ENCODE measurements around the gene FAF1. TPM values are rescaled to one million over a fixed set of nuclear protein-coding genes. Genes with fewer than 3 reads are reported as not detected.

The FAF1 gene
- total and polyA plus RNA-seq, 2 of the 8 experiments (the other 6 are each of a cell fraction or from before 2014, with no cell fraction given), result 10.8 to 65.9 TPM

DNA sequence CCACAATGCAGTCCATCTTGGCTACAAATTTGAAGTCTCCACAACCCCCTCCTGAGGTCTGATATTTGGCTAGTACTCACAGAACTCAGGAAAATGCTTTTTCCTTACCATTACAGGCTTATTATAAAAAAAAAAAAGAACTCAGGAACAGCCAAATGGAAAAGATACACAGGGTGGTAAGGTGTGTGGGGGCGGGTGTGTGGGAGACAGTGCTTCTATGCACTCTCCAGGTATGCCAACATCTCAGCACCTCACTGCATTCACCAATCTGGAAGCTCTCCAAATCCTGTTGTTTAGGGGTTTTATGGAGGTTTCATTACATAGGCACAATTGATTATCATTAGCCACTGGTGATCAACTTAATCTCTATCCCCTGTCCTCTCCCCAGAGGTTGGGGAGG lies 126.9 kb downstream of the FAF1 start:
- no peak overlapping the region for H3K4me2 ChIP-seq (ENCODE audit: insufficient read depth in 1 of 2, low read depth in 2 of 2, low read length in 2 of 2)
- no peak overlapping the region for H3K14ac ChIP-seq (ENCODE audit: insufficient read length)
- no peaks in the 10 kb centered on the region for H3K23me2 ChIP-seq (ENCODE audit: low read depth, low read length)
- CTCF ChIA-PET (ENCODE audit: partially characterized antibody), result no interaction called here
- H3K9me3 ChIP-seq (ENCODE audit: insufficient read depth in 2 of 2, low read depth in 1 of 2, low read length in 1 of 2), result peaks cover 2 to 7% of the 10 kb centered on the region in 2 experiments; a peak in 3 of 4 replicates
- TF ChIP-seq HDAC2 (IDR thresholded peaks at IDR 0.05; ENCODE audit: borderline replicate concordance in 1 of 2, low read depth in 2 of 2, low read length in 2 of 2) (no peak), TAF1 (IDR thresholded peaks at IDR 0.05; ENCODE audit: low read depth, low read length) (no peak), JUN (IDR thresholded peaks at IDR 0.05; ENCODE audit: low read depth, low read length) (no peak), MAFK (IDR thresholded peaks at IDR 0.05; ENCODE audit: low read depth, low read length) (no peak), SUZ12 (IDR thresholded peaks at IDR 0.05; ENCODE audit: low read length) (no peak), PHF8 (conservative IDR thresholded peaks at IDR 0.05; ENCODE audit: low read depth, low read length) (no peak), ZNF274 (IDR thresholded peaks at IDR 0.05; ENCODE audit: borderline replicate concordance, extremely low read depth, low read length) (no peak), SRF (IDR thresholded peaks at IDR 0.05; ENCODE audit: low read depth, low read length) (no peak)
- peaks cover 0 to 10% of the 10 kb centered on the region in 2 experiments; a peak in 1 of 4 replicates for H3K79me2 ChIP-seq (ENCODE audit: control insufficient read depth in 1 of 2, insufficient read depth in 2 of 2, low read length in 2 of 2)
- FAIRE-seq, result no peak
- no peak overlapping the region for H4K5ac ChIP-seq (ENCODE audit: insufficient read length, low read depth, low read length)
- no peak overlapping the region for H3K56ac ChIP-seq (replicated peaks; ENCODE audit: insufficient read length, low read depth, low read length)
- no peak overlapping the region for H2BK15ac ChIP-seq (ENCODE audit: low read length)
- H3K23ac ChIP-seq (ENCODE audit: insufficient read length), result no peak overlapping the region
- H3K27ac ChIP-seq (ENCODE audit: low read depth, low read length), result no peak overlapping the region
- no peak overlapping the region for H2BK5ac ChIP-seq (ENCODE audit: low read depth, low read length)
- H3K4me3 ChIP-seq (ENCODE audit: extremely low read depth in 1 of 4, insufficient read depth in 2 of 4, low read depth in 3 of 4, low read length in 4 of 4), result no peak overlapping the region
- H3K18ac ChIP-seq (ENCODE audit: extremely low read depth, low read length), result no peak overlapping the region
- no peaks in the 10 kb centered on the region for H3K27me3 ChIP-seq (replicated peaks in 1 of 4; ENCODE audit: control insufficient read depth in 3 of 4, extremely low read depth in 1 of 4, insufficient read depth in 3 of 4, low read length in 3 of 4)
- H2AFZ ChIP-seq (ENCODE audit: low read length), result no peak overlapping the region
- H2AK5ac ChIP-seq (ENCODE audit: low read depth, low read length), result no peak overlapping the region
- 82% methylated on average over 1 of the region's 1 CpG; no CpG with 5 or more reads in 1 of the 2 experiments for WGBS, 2 experiments (ENCODE audit: extremely low coverage in 1 of 2, insufficient coverage in 1 of 2, insufficient read length in 1 of 2, insufficient replicate concordance in 2 of 2, low coverage in 1 of 2, low lambda C conversion rate in 2 of 2, missing lambda C conversion rate in 1 of 2)
- H4K91ac ChIP-seq (replicated peaks; ENCODE audit: insufficient read length, low read length), result no peak overlapping the region
- H3K4me1 ChIP-seq (replicated peaks in 1 of 4; ENCODE audit: control insufficient read depth in 3 of 4, insufficient read depth in 4 of 4, low read length in 3 of 4), result no peaks in the 10 kb centered on the region
- H2BK12ac ChIP-seq (ENCODE audit: low read depth, low read length), result no peak overlapping the region
- H4K8ac ChIP-seq (ENCODE audit: extremely low read depth, insufficient read depth, low read length), result no peak overlapping the region
- H2BK20ac ChIP-seq (ENCODE audit: low read length), result no peak overlapping the region
- POLR2A ChIA-PET (ENCODE audit: partially characterized antibody), result no interaction called here
- no peaks in the 10 kb centered on the region for H4K20me1 ChIP-seq (replicated peaks in 1 of 2; ENCODE audit: control insufficient read depth in 1 of 2, insufficient read depth in 2 of 2, low read length in 2 of 2)
- no peaks in the 10 kb centered on the region for H3K36me3 ChIP-seq (ENCODE audit: control insufficient read depth in 2 of 4, insufficient read depth in 4 of 4, low read length in 3 of 4)
- H2BK120ac ChIP-seq (replicated peaks; ENCODE audit: low read depth, low read length), result no peak overlapping the region
- no peaks in the 10 kb centered on the region for H3K79me1 ChIP-seq (ENCODE audit: low read depth, low read length)
- no peak for DNase-seq (ENCODE audit: low read depth in 1 of 2, low spot score in 2 of 2)
- H3K4ac ChIP-seq (replicated peaks; ENCODE audit: insufficient read length, low read depth, low read length), result no peak overlapping the region
- no peak overlapping the region for H3K9ac ChIP-seq (replicated peaks in 1 of 4; ENCODE audit: extremely low read depth in 1 of 4, low read depth in 3 of 4, low read length in 3 of 4)

Measured in H1 (cell line).